Bronchial epithelial cell (primary cell): Measurements from ENCODE around the gene TOM1L2. TPM values are rescaled to one million over a fixed set of nuclear protein-coding genes. Genes with fewer than 3 reads are reported as not detected.
A peak's percentile ranks its signal among the peaks of the same experiment; 100 is the strongest.

ENCODE experiments used
- DNase-seq: peaks from one replicate; pipeline ENCODE4 v3.0.0-alpha.2; 2010; ENCODE audit warnings: low read depth
- FAIRE-seq: peaks from 2 replicates; lab custom pipeline; 2011; peaks lifted over from hg19 to GRCh38; lab: Jason Lieb, UNC
- H3K27me3 ChIP-seq: 2 replicates; pipeline ENCODE4 v1.5.1; 2011; ENCODE audit warnings: low read length; ENCODE audit not compliant: control insufficient read depth, insufficient read depth
- H3K36me3 ChIP-seq: 2 replicates; pipeline ENCODE4 v1.5.1; 2011; ENCODE audit warnings: low read length; ENCODE audit not compliant: control insufficient read depth, insufficient read depth
- H3K4me3 ChIP-seq: 2 replicates; pipeline ENCODE4 v1.5.1; 2011; ENCODE audit warnings: mild to moderate bottlenecking, low read depth, low read length, control low read depth
- total RNA-seq: library from RNA; depleted of rRNA; stranded (reverse); fragments of >200 nt; gene quantifications from 2 replicates; pipeline ENCODE4 v1.2.1, GENCODE V29; 2014
- TF ChIP-seq, protein P1 (sequence below): IDR thresholded peaks from 2 replicates; pipeline ENCODE4 v1.5.1; 2011; ENCODE audit warnings: mild to moderate bottlenecking, moderate library complexity, low read length, control low read depth, inconsistent platforms; ENCODE audit not compliant: insufficient read depth, severe bottlenecking

TOM1L2 gene
- total RNA-seq, 1 donor from 2014 or later, result 12.4 TPM

DNA sequence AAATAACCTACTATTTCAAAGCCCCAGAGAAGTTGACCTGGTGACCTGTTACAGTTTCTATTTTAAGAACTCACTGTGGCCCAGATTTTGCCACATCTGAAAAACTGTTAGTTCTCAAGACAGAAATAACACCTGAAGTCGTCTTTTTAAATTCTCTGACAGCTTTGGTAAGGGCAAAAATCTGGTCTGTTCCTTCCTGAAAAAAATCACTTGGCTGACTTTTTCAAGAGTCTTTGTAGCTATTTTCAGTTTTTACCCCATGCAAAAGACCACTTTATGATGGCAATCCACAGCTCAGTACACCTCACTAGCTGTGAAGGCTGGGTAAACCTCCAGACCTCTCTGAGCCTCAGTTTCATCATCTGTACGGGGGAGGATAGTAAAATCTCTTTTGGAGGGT, 74.8 kb downstream of the TOM1L2 start:
- no peak overlapping the region for H3K4me3 ChIP-seq
- no peaks in the 10 kb centered on the region for H3K27me3 ChIP-seq
- FAIRE-seq, result no peak
- no peak for DNase-seq
- peaks cover 7% of the 10 kb centered on the region for H3K36me3 ChIP-seq
- TF ChIP-seq, protein P1, sequence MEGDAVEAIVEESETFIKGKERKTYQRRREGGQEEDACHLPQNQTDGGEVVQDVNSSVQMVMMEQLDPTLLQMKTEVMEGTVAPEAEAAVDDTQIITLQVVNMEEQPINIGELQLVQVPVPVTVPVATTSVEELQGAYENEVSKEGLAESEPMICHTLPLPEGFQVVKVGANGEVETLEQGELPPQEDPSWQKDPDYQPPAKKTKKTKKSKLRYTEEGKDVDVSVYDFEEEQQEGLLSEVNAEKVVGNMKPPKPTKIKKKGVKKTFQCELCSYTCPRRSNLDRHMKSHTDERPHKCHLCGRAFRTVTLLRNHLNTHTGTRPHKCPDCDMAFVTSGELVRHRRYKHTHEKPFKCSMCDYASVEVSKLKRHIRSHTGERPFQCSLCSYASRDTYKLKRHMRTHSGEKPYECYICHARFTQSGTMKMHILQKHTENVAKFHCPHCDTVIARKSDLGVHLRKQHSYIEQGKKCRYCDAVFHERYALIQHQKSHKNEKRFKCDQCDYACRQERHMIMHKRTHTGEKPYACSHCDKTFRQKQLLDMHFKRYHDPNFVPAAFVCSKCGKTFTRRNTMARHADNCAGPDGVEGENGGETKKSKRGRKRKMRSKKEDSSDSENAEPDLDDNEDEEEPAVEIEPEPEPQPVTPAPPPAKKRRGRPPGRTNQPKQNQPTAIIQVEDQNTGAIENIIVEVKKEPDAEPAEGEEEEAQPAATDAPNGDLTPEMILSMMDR, result no peak

DNA sequence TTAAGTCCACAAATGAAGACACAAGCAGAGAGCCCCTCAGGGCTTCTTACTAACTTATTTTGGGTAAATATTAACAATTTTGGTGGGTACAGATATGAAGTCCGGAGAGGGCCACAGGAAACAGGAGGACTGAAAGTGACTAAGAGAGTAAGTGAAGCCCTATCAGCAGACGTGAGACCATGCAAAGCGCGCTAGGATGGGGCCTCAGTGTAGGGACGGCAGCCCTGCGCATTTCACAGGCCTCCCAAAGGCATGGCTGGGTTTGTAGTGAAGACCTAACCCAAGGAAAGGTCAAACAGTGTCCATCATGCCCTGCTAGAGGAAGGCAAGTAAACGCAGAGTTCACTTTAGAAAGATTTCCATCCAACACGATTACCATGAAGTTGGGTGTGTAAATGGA, 75.5 kb downstream of the TOM1L2 start:
- peak; percentile 73 for FAIRE-seq
- TF ChIP-seq, protein P1, result no peak
- peaks cover 10% of the 10 kb centered on the region for H3K36me3 ChIP-seq
- H3K27me3 ChIP-seq, result no peaks in the 10 kb centered on the region
- DNase-seq, result no peak
- no peak overlapping the region for H3K4me3 ChIP-seq

DNA sequence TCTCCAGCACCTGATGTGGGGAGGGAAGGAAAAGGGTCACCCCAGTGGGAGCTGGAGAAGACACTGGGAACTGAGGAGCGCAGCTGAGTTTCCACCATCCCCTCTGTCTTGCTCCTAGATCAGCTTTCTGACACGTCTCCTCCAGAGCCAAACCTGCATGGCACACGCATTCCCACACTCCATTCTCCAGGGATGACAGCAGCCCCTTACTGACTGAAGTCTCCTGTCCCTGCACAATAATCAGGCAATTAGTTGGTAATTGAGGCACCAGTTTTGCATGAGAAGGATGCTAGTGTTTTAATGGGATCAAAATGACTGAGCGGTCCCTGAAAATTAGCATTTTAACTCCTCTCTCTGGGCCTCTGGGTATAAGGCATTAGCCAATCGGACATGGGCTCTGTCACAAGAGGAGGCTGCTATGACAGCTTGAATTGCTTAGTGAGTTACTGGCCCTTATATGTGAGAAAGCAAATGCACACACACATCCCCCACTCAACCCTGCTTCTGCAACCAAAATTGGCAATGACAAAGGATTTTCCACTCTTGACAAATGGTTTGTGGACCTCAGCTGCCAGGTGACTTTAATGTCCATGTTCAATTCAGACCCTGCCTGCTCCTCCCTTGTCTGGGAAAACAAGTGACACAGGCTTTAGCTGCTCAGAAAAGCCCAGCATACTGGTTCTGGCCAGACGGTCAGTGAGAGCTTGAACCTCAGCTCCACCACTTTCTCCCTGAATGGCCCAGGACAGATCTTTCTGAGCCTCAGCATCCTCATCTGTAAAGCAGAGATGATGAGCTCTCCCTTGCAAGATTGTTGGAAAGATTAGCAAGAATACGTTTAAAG, 78.2 kb downstream of the TOM1L2 start:
- TF ChIP-seq, protein P1, result no peak
- DNase-seq (no peak), FAIRE-seq (no peak)
- Histone ChIP-seq H3K4me3 (no peak overlapping the region), H3K36me3 (peaks cover 11% of the 10 kb centered on the region), H3K27me3 (no peaks in the 10 kb centered on the region)

DNA sequence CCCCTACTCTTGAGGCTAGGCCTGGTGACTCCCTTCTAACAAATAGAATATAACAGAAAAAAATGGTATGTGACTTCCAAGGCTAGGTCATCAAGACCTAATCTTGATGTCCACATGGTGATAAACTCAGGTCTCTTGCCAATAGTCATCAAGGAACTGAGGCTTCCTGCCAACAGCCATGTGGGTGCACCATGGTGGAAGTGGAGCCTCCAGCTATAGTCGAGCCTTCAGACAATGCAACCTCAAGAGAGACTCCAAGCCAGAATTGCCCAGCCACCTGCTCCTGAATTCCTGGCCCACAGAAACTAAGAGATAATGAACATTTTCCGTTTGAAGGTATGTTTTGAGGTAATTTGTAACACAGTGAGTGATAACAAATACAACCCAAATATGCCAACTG, 79.5 kb downstream of the TOM1L2 start:
- Histone ChIP-seq H3K36me3 (peaks cover 8% of the 10 kb centered on the region), H3K27me3 (no peaks in the 10 kb centered on the region), H3K4me3 (no peak overlapping the region)
- no peak for FAIRE-seq
- no peak for DNase-seq
- TF ChIP-seq, protein P1, result no peak

DNA sequence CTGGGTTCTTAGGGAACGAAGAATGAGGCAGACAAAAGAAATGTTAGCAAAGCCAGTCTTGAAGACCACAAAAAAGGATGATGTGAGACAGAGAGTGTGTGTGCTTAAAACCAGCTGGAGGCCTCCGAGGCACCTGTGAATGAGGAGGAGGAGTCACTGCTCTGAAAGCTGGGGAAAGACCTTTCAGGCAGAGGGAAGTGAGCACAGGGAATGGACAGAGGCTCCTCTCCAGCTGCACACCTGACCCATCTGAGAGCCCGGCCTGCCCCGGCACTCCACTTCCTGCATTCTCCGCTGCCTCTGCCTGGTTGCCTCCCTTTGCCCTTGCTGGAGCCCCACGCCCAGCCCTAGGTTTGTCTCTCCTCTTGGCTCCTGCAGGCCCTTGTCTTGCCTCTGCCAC, 80.2 kb downstream of the TOM1L2 start:
- Histone ChIP-seq H3K27me3 (no peaks in the 10 kb centered on the region), H3K36me3 (peaks cover 8% of the 10 kb centered on the region), H3K4me3 (no peak overlapping the region)
- no peak for FAIRE-seq
- TF ChIP-seq, protein P1, result no peak
- DNase-seq, result no peak
